H1 (cell line): ENCODE measurements around the gene RAD50. TPM values are rescaled to one million over a fixed set of nuclear protein-coding genes. Genes with fewer than 3 reads are reported as not detected.
A peak's percentile ranks its signal among the peaks of the same experiment; 100 is the strongest.

ENCODE experiments used
- CTCF ChIA-PET: fragments of 300-600 bp; sonication (Branson Sonifier 250); formaldehyde crosslinking; loops from one replicate; lab custom pipeline; 2021; ENCODE audit not compliant: partially characterized antibody; lab: Charles Lee
- POLR2A ChIA-PET: fragments of 300-600 bp; sonication (Branson Sonifier 250); formaldehyde crosslinking; loops from one replicate; lab custom pipeline; 2021; ENCODE audit warnings: inconsistent platforms; ENCODE audit not compliant: partially characterized antibody; lab: Charles Lee
- DNase-seq, 2 experiments: peaks; one replicate each; pipeline versions ENCODE4 v3.0.0 to v3.0.0-alpha.2; 2010 to 2022; ENCODE audit warnings: low spot score in 2 of 2, low read depth in 1 of 2, mixed read lengths in 1 of 2
- FAIRE-seq: peaks from 2 replicates; lab custom pipeline; 2011; peaks lifted over from hg19 to GRCh38; lab: Jason Lieb, UNC
- H2AFZ ChIP-seq: 2 replicates; pipeline ENCODE4 v1.8.1; 2012; ENCODE audit warnings: low read length, inconsistent platforms
- H2AK5ac ChIP-seq: 2 replicates; pipeline ENCODE4 v1.6.1; 2013; ENCODE audit warnings: low read depth, low read length
- H2BK120ac ChIP-seq: replicated peaks from 2 replicates; pipeline ENCODE3; 2013; ENCODE audit warnings: low read depth, low read length, inconsistent platforms
- H2BK12ac ChIP-seq: 2 replicates; pipeline ENCODE4 v1.6.1; 2013; ENCODE audit warnings: low read depth, low read length
- H2BK15ac ChIP-seq: 2 replicates; pipeline ENCODE4 v1.6.1; 2013; ENCODE audit warnings: low read length
- H2BK20ac ChIP-seq: 2 replicates; pipeline ENCODE4 v1.6.1; 2013; ENCODE audit warnings: low read length
- H2BK5ac ChIP-seq: 2 replicates; pipeline ENCODE4 v1.6.1; 2013; ENCODE audit warnings: low read depth, low read length
- H3K14ac ChIP-seq: 2 replicates; pipeline ENCODE4 v1.6.1; 2013; ENCODE audit warnings: inconsistent platforms; ENCODE audit not compliant: insufficient read length
- H3K18ac ChIP-seq: 2 replicates; pipeline ENCODE4 v1.6.1; 2013; ENCODE audit warnings: low read length; ENCODE audit errors: extremely low read depth
- H3K23ac ChIP-seq: 2 replicates; pipeline ENCODE4 v1.6.1; 2013; ENCODE audit warnings: inconsistent platforms; ENCODE audit not compliant: insufficient read length
- H3K23me2 ChIP-seq: 2 replicates; pipeline ENCODE4 v1.6.1; 2013; ENCODE audit warnings: low read depth, low read length
- H3K27ac ChIP-seq: 2 replicates; pipeline ENCODE4 v1.6.1; 2011; ENCODE audit warnings: low read depth, low read length, inconsistent platforms
- H3K27me3 ChIP-seq, 4 experiments: replicated peaks in 1 of 4; 1 replicate in 1 of 4; 2 replicates in 3 of 4; pipeline versions ENCODE4 v1.6.1 to v1.8.1; 2011 to 2013; ENCODE audit warnings: low read length in 3 of 4, mild to moderate bottlenecking in 3 of 4, inconsistent platforms in 2 of 4, mixed read lengths in 2 of 4, moderate library complexity in 1 of 4; ENCODE audit not compliant: control insufficient read depth in 3 of 4, insufficient read depth in 3 of 4; ENCODE audit errors: extremely low read depth in 1 of 4
- H3K36me3 ChIP-seq, 4 experiments: 2 replicates each; pipeline versions ENCODE4 v1.6.1 to v1.8.1; 2011 to 2013; ENCODE audit warnings: mild to moderate bottlenecking in 4 of 4, low read length in 3 of 4, moderate library complexity in 2 of 4, control low read depth in 1 of 4, inconsistent platforms in 1 of 4; ENCODE audit not compliant: insufficient read depth in 4 of 4, control insufficient read depth in 2 of 4
- H3K4ac ChIP-seq: replicated peaks from 2 replicates; pipeline ENCODE3; 2013; ENCODE audit warnings: low read length, low read depth, mixed read lengths, inconsistent platforms; ENCODE audit not compliant: insufficient read length
- H3K4me1 ChIP-seq, 4 experiments: replicated peaks in 1 of 4; 1 replicate in 1 of 4; 2 replicates in 3 of 4; pipeline versions ENCODE4 v1.6.1 to v1.8.1; 2011 to 2013; ENCODE audit warnings: low read length in 3 of 4, inconsistent platforms in 2 of 4, mixed read lengths in 1 of 4; ENCODE audit not compliant: insufficient read depth in 4 of 4, control insufficient read depth in 3 of 4
- H3K4me2 ChIP-seq, 2 experiments: 2 replicates each; pipeline versions ENCODE4 v1.6.1 to v1.8.1; 2011 to 2013; ENCODE audit warnings: low read depth in 2 of 2, low read length in 2 of 2, control low read depth in 1 of 2, inconsistent platforms in 1 of 2, mild to moderate bottlenecking in 1 of 2; ENCODE audit not compliant: insufficient read depth in 1 of 2
- H3K4me3 ChIP-seq, 4 experiments: fragments of 200-600, 300-600 bp in 1 of 4; sonication (generic), shearing (Covaris generic), sonication (Bioruptor Twin) in 1 of 4; 2 replicates each; pipeline versions ENCODE4 v1.5.1 to v1.8.1; 2011 to 2016; ENCODE audit warnings: low read length in 4 of 4, low read depth in 3 of 4, control low read depth in 2 of 4, inconsistent platforms in 2 of 4, mild to moderate bottlenecking in 2 of 4, mixed read lengths in 1 of 4, moderate library complexity in 1 of 4; ENCODE audit not compliant: insufficient read depth in 2 of 4; ENCODE audit errors: extremely low read depth in 1 of 4
- H3K56ac ChIP-seq: replicated peaks from 2 replicates; pipeline ENCODE3; 2013; ENCODE audit warnings: low read depth, mild to moderate bottlenecking, mixed read lengths, low read length, inconsistent platforms; ENCODE audit not compliant: insufficient read length
- H3K79me1 ChIP-seq: 2 replicates; pipeline ENCODE4 v1.6.1; 2013; ENCODE audit warnings: low read depth, low read length, control low read depth
- H3K79me2 ChIP-seq, 2 experiments: 2 replicates each; pipeline versions ENCODE4 v1.6.1 to v1.8.1; 2012 to 2013; ENCODE audit warnings: low read length in 2 of 2, mild to moderate bottlenecking in 2 of 2, inconsistent platforms in 1 of 2; ENCODE audit not compliant: insufficient read depth in 2 of 2, control insufficient read depth in 1 of 2
- H3K9ac ChIP-seq, 4 experiments: replicated peaks in 1 of 4; 1 replicate in 1 of 4; 2 replicates in 3 of 4; pipeline versions ENCODE4 v1.6.1 to v1.8.1; 2011 to 2013; ENCODE audit warnings: low read depth in 3 of 4, low read length in 3 of 4, control low read depth in 2 of 4, mild to moderate bottlenecking in 2 of 4, moderate library complexity in 2 of 4, inconsistent platforms in 1 of 4; ENCODE audit errors: extremely low read depth in 1 of 4
- H3K9me3 ChIP-seq, 2 experiments: 2 replicates each; pipeline versions ENCODE4 v1.6.1 to v1.8.1; 2012 to 2013; ENCODE audit warnings: mild to moderate bottlenecking in 2 of 2, moderate library complexity in 2 of 2, control low read depth in 1 of 2, inconsistent platforms in 1 of 2, low read depth in 1 of 2, low read length in 1 of 2, mixed read lengths in 1 of 2; ENCODE audit not compliant: insufficient read depth in 2 of 2
- H4K20me1 ChIP-seq, 2 experiments: replicated peaks in 1 of 2; 2 replicates each; pipeline versions ENCODE3 to v1.8.1; 2011 to 2013; ENCODE audit warnings: inconsistent platforms in 2 of 2, low read length in 2 of 2, mild to moderate bottlenecking in 1 of 2; ENCODE audit not compliant: insufficient read depth in 2 of 2, control insufficient read depth in 1 of 2
- H4K5ac ChIP-seq: 2 replicates; pipeline ENCODE4 v1.6.1; 2013; ENCODE audit warnings: low read length, low read depth, mixed read lengths, inconsistent platforms; ENCODE audit not compliant: insufficient read length
- H4K8ac ChIP-seq: 2 replicates; pipeline ENCODE4 v1.8.0; 2013; ENCODE audit warnings: mild to moderate bottlenecking, moderate library complexity, low read length, inconsistent platforms; ENCODE audit not compliant: insufficient read depth; ENCODE audit errors: extremely low read depth
- H4K91ac ChIP-seq: replicated peaks from 2 replicates; pipeline ENCODE3; 2013; ENCODE audit warnings: low read length, mixed read lengths, inconsistent platforms; ENCODE audit not compliant: insufficient read length
- BRCA1 ChIP-seq: IDR thresholded peaks from 2 replicates; pipeline ENCODE4 v1.6.1; 2012; ENCODE audit warnings: low read depth, low read length, improper control_type of control experiment
- CEBPB ChIP-seq: IDR thresholded peaks from 2 replicates; pipeline ENCODE4 v1.6.1; 2012; ENCODE audit warnings: low read depth, low read length
- CHD1 ChIP-seq: IDR thresholded peaks from 2 replicates; pipeline ENCODE4 v1.6.1; 2012; ENCODE audit warnings: low read depth, low read length, improper control_type of control experiment
- GTF2F1 ChIP-seq: IDR thresholded peaks from 2 replicates; pipeline ENCODE4 v1.6.1; 2012; ENCODE audit warnings: low read depth, low read length, improper control_type of control experiment, borderline replicate concordance
- TEAD4 ChIP-seq: IDR thresholded peaks from 2 replicates; pipeline ENCODE4 v1.6.1; 2012; ENCODE audit warnings: low read depth, low read length, inconsistent platforms, mixed read lengths
- YY1 ChIP-seq: IDR thresholded peaks from 2 replicates; pipeline ENCODE4 v1.6.1; 2011; ENCODE audit warnings: low read depth, mild to moderate bottlenecking, low read length
- WGBS, 2 experiments: shearing (Covaris generic) in 1 of 2; methylation state at CpG; one replicate each; pipeline versions ENCODE4 v1.1.6 to v1.1.7; 2013 to 2015; ENCODE audit warnings: low lambda C conversion rate in 2 of 2, mixed read lengths in 2 of 2, inconsistent platforms in 1 of 2, low coverage in 1 of 2, missing lambda C conversion rate in 1 of 2; ENCODE audit not compliant: insufficient replicate concordance in 2 of 2, insufficient coverage in 1 of 2, insufficient read length in 1 of 2; ENCODE audit errors: extremely low coverage in 1 of 2, missing lambda C conversion rate in 1 of 2; 5-methylcytosine and 5-hydroxymethylcytosine counted together
- polyA plus RNA-seq, 7 experiments: library from polyadenylated mRNA; depleted of rRNA in 3 of 7; stranded (reverse) in 5 of 7; unstranded in 2 of 7; fragments of >200 nt in 5 of 7; fragments of 200-250 nt in 2 of 7; gene quantifications; 1 replicate in 5 of 7; 2 replicates in 1 of 7; 4 replicates in 1 of 7; pipeline versions ENCODE4 v1.2.1 to v1.2.3, GENCODE V29; 2011 to 2013; ENCODE audit warnings: missing spikeins in 2 of 7, mixed read lengths in 2 of 7
- total RNA-seq: library from RNA; stranded (reverse); fragmentation: NEBNext Ultra II Directional; extraction: Animal tissue kit (Norgen Biotek cat#: 25700); gene quantifications from 2 replicates; pipeline ENCODE4 v1.2.1, GENCODE V29; 2021

RAD50 gene
- total and polyA plus RNA-seq, 2 of the 8 experiments (the other 6 are each of a cell fraction or from before 2014, with no cell fraction given) = 10.1 to 39.4 TPM

DNA sequence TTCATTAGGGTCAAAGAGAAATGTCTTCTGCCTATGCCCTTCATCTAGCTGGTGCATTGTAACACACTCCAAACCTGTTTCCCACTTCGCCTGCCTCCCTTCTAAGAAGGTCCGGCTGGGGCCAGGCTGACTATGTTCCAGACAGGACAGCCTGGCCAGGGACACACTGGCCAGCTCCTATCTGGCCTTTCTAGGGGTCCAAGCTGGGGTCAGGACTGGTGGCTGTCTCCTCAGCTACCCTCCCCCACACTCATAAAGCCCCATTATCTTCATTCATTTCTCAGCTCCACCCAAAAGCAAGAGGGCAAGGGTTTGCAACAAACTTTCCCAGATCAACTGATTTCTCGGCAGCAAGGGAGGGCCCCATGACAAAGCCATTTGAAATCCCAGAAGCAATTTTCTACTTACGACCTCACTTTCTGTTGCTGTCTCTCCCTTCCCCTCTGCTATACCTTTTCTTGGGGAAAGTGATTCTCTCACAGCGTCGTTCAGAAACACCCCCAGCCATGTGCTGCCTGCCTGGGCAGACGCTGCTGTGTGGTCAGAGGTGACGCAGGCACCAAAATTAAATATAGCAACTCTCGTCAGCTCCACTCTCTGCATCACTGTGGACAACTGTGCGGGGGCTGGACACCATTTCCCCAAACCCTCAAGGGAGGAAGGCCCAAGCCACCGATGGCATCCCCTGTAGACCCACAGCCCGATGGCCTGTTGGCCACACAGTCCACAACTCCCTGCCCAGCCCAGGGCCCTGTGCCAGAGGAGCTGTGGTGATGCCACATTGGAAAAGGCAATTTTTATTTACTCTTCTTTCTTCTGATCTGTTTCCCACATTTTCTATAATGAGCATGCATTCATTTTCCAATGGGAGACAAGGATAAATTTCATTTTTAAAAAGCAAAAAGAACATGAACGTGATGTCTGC is 107.3 kb downstream of the RAD50 start:
- TF ChIP-seq TEAD4 (no peak), YY1 (no peak), GTF2F1 (no peak), CEBPB (no peak), CHD1 (no peak), BRCA1 (no peak)
- Histone ChIP-seq H2AK5ac (no peak overlapping the region), H3K79me2 (no peaks in the 10 kb centered on the region), H2BK120ac (no peak overlapping the region), H2BK15ac (no peak overlapping the region), H3K23me2 (no peaks in the 10 kb centered on the region), H3K14ac (no peak overlapping the region), H2BK5ac (no peak overlapping the region), H4K8ac (no peak overlapping the region), H4K20me1 (no peaks in the 10 kb centered on the region), H2BK12ac (no peak overlapping the region), H3K36me3 (no peaks in the 10 kb centered on the region), H3K79me1 (no peaks in the 10 kb centered on the region), H4K5ac (no peak overlapping the region), H3K27me3 (no peaks in the 10 kb centered on the region; a peak in 2 of 7 replicates), H3K23ac (no peak overlapping the region), H3K9ac (no peak overlapping the region), H3K9me3 (no peaks in the 10 kb centered on the region), H4K91ac (no peak overlapping the region), H3K4me2 (no peak overlapping the region), H3K56ac (no peak overlapping the region), H2BK20ac (no peak overlapping the region), H3K4me1 (peaks cover 0 to 3% (median 0%) of the 10 kb centered on the region in 4 experiments; a peak in 1 of 7 replicates), H3K4ac (no peak overlapping the region), H2AFZ (peak overlapping the region; percentile 66; the same call in 1 of the 2 replicates), H3K27ac (no peak overlapping the region), H3K18ac (no peak overlapping the region), H3K4me3 (no peak overlapping the region)
- DNase-seq (no peak), FAIRE-seq (no peak)
- WGBS, 2 experiments = 90% methylated on average over 13 of the region's 13 CpGs; no CpG with 5 or more reads in 1 of the 2 experiments
- POLR2A ChIA-PET = interaction anchor here (0.6 to 0.9 kb wide), 3 partner anchors 13 to 302 kb away, joined by 3 to 4 read pairs (median 3); no protein-coding TSS in a partner anchor
- CTCF ChIA-PET = interaction anchor here (0.8 to 1.0 kb wide), 2 partner anchors 11 to 14 kb away, joined by 4 read pairs; no protein-coding TSS in a partner anchor
